CD4-positive, CD25-positive, alpha-beta regulatory T cell (primary cell): ENCODE data around the gene ERN1. TPM values are rescaled to one million over a fixed set of nuclear protein-coding genes. Genes with fewer than 3 reads are reported as not detected.
"Not testable (repeated sequence)": the region's sequence is repeated elsewhere in the genome, so short reads cannot be mapped to it uniquely, and the experiment has no call there.

ENCODE experiments used
- ATAC-seq, 2 donors: fragments of 150-1000 bp; cut with Tn5 transposase; one replicate each; pipeline ENCODE4 v1.10.0; 2021; ENCODE audit warnings: low read depth in 2 of 2, moderate number of reproducible peaks in 2 of 2, moderate library complexity in 1 of 2
- DNase-seq, 3 donors: peaks; one replicate each; pipeline versions ENCODE4 v3.0.0 to v3.0.0-alpha.2; 2012 to 2022; ENCODE audit warnings: mixed read lengths in 1 of 3
- H3K27ac ChIP-seq: one replicate; pipeline ENCODE4 v1.7.0; 2013; ENCODE audit warnings: mild to moderate bottlenecking, low read length; ENCODE audit not compliant: insufficient read depth, poor library complexity, severe bottlenecking
- H3K27me3 ChIP-seq: one replicate; pipeline ENCODE4 v1.7.0; 2013; ENCODE audit warnings: low read length; ENCODE audit not compliant: control insufficient read depth, insufficient read depth
- H3K36me3 ChIP-seq: one replicate; pipeline ENCODE4 v1.7.0; 2013; ENCODE audit warnings: mild to moderate bottlenecking, low read length, moderate library complexity; ENCODE audit not compliant: control insufficient read depth, insufficient read depth
- H3K4me1 ChIP-seq: 2 replicates; pipeline ENCODE4 v1.7.0; 2013; ENCODE audit warnings: mild to moderate bottlenecking, low read length; ENCODE audit not compliant: insufficient read depth, control insufficient read depth, poor library complexity, severe bottlenecking
- H3K4me3 ChIP-seq: one replicate; pipeline ENCODE4 v1.7.0; 2013; ENCODE audit warnings: low read depth, mild to moderate bottlenecking, low read length, moderate library complexity
- H3K9me3 ChIP-seq, 2 experiments: 1 replicate in 1 of 2; 2 replicates in 1 of 2; pipeline ENCODE4 v1.7.0; 2013; ENCODE audit warnings: low read length in 2 of 2, mild to moderate bottlenecking in 1 of 2, moderate library complexity in 1 of 2; ENCODE audit not compliant: control insufficient read depth in 2 of 2
- H3K27ac Mint-ChIP-seq, 3 donors: one replicate each; pipeline ENCODE4 v1.8.0; 2020 to 2022; ENCODE audit warnings: mild to moderate bottlenecking in 3 of 3, mixed read lengths in 3 of 3, moderate library complexity in 2 of 3
- H3K27me3 Mint-ChIP-seq: one replicate; pipeline ENCODE4 v1.8.0; 2022; ENCODE audit warnings: mild to moderate bottlenecking, mixed read lengths
- H3K36me3 Mint-ChIP-seq: one replicate; pipeline ENCODE4 v1.8.0; 2020; ENCODE audit warnings: mixed read lengths
- H3K4me1 Mint-ChIP-seq, 4 donors: one replicate each; pipeline ENCODE4 v1.8.0; 2020 to 2022; ENCODE audit warnings: mixed read lengths in 4 of 4, mild to moderate bottlenecking in 1 of 4
- H3K4me3 Mint-ChIP-seq, 4 donors: one replicate each; pipeline ENCODE4 v1.8.0; 2020 to 2022; ENCODE audit warnings: mild to moderate bottlenecking in 4 of 4, mixed read lengths in 4 of 4, moderate library complexity in 3 of 4
- H3K9me3 Mint-ChIP-seq, 7 donors: one replicate each; pipeline ENCODE4 v1.8.0; 2020 to 2022; ENCODE audit warnings: mixed read lengths in 7 of 7, mild to moderate bottlenecking in 3 of 7, moderate library complexity in 2 of 7
- polyA plus RNA-seq, 4 donors: library from polyadenylated mRNA; unstranded; fragments of 300-500 nt; fragmentation: Illumina TruSeq; gene quantifications; one replicate each; pipeline ENCODE4 v1.2.3, GENCODE V29; 2021
- total RNA-seq: library from RNA; stranded (reverse); gene quantifications from one replicate; pipeline ENCODE4 v1.2.3, GENCODE V29; 2022

The ERN1 gene
- total and polyA plus RNA-seq, 5 donors from 2014 or later = 30.2 to 96.7 (median 37.0) TPM

DNA sequence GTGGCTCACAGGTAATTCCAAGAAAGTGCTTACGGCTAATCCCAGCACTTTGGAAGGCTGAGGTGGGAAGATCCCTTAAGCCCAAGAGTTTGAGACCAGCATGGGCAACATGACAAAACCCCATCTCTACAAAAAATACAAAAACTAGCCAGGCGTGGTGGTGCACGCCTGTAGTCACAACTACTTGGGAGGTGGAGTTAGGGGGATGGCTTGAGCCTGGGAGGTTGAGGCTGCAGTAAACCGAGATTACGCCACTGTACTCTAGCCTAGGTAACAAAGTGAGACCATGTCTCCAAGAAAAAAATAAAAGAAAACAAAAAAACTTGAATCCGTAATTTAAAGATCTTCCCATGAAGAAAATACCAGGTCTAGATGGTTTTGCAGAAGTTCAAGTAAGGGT is 114.5 kb downstream of the ERN1 start:
- no peaks in the 10 kb centered on the region for H3K27me3 ChIP-seq
- H3K36me3 ChIP-seq = peaks cover 10% of the 10 kb centered on the region
- Mint-ChIP-seq H3K4me1 (peaks cover 46 to 74% (median 57%) of the 10 kb centered on the region in 4 donors), H3K27me3 (peaks cover 13% of the 10 kb centered on the region), H3K27ac (peak overlapping the region; percentile 91 to 100 (median 99)), H3K9me3 (peaks cover 0 to 4% (median 0%) of the 10 kb centered on the region in 7 donors), H3K36me3 (peaks cover 31% of the 10 kb centered on the region), H3K4me3 (peak overlapping the region; percentile 90 to 100 (median 98))
- peaks cover 81% of the 10 kb centered on the region for H3K4me1 ChIP-seq
- peak overlapping the region; percentile 99 for H3K27ac ChIP-seq
- ATAC-seq (no peak), DNase-seq (no peak)
- peak overlapping the region; percentile 98 for H3K4me3 ChIP-seq
- no peaks in the 10 kb centered on the region for H3K9me3 ChIP-seq

DNA sequence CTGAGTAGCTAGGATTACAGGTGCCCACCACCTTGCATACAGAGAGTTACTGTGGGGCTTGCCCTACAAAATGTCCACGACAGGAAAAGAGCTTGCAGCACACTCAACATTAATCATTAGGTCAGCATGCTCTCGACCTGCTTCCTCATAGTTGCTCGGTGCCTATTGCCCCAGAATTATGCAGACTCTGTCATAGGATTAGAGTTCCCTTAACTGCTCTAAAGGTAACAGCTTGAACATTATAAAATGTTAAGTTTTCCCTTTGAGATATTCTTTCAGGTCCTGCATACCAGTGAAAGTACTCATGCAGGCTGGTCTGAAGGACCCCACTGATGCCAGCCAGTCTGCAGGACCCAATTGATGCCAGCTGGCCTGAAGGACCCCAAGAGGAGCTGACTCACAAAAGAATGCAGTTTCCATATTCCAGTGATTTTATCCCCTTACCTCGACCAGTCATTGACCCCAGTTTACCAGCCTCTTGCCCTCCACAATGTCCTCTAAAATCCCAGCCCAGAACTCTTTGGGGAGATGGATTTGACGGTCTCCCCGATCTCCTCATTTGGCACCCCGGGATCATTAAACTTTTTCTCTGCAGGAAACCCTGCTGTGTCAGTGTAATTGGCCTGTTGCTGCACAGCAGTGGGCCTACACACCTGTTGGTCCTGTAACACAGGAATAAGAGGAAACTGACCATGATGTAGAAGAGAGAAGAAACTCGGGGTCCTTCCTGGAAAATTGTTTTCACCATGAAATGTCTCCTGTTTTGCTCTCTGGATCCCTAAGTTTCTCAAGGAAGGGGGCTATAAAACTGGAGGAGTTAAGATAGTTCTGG is 120.2 kb downstream of the ERN1 start:
- Mint-ChIP-seq H3K9me3 (no peaks in the 10 kb centered on the region), H3K4me3 (peak overlapping the region; percentile 47 to 75 (median 64)), H3K4me1 (peaks cover 29 to 86% (median 50%) of the 10 kb centered on the region in 4 donors), H3K36me3 (peaks cover 22% of the 10 kb centered on the region), H3K27ac (peak overlapping the region; percentile 8 to 93 (median 88)), H3K27me3 (no peaks in the 10 kb centered on the region)
- no peak for ATAC-seq
- peaks cover 44% of the 10 kb centered on the region for H3K36me3 ChIP-seq
- no peak for DNase-seq
- no peaks in the 10 kb centered on the region for H3K9me3 ChIP-seq
- peaks cover 77% of the 10 kb centered on the region for H3K4me1 ChIP-seq
- H3K27ac ChIP-seq = peak overlapping the region; percentile 19
- H3K27me3 ChIP-seq = no peaks in the 10 kb centered on the region
- H3K4me3 ChIP-seq = no peak overlapping the region

DNA sequence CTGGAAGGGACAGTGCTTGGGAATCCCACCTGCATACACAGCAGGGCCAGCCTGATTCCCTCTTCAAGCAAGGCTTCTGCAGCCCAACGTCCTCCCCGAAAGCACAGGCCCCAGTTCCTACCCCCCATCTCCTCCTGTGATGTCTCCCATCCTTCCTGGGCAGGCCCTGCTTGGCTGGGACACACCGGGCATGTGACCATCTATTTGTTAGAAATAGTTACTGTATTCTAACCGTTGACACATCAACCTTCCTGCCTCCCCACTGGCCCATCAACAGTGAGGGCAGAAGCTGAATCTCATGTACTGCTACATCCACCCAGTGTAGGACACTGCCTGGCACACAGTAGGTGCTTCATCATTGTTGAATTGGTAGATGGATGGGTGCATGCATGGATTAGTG is 121.1 kb downstream of the ERN1 start:
- Mint-ChIP-seq H3K27me3 (no peaks in the 10 kb centered on the region), H3K36me3 (peaks cover 27% of the 10 kb centered on the region), H3K27ac (peak overlapping the region in 1 of 3 donors; percentile 88), H3K4me3 (peak overlapping the region in 2 of 4 donors; percentile 39 to 61), H3K4me1 (peaks cover 25 to 82% (median 43%) of the 10 kb centered on the region in 4 donors), H3K9me3 (no peaks in the 10 kb centered on the region)
- H3K27me3 ChIP-seq = no peaks in the 10 kb centered on the region
- DNase-seq (no peak), ATAC-seq (no peak)
- H3K27ac ChIP-seq = no peak overlapping the region
- H3K9me3 ChIP-seq = no peaks in the 10 kb centered on the region
- H3K4me1 ChIP-seq = peaks cover 70% of the 10 kb centered on the region
- H3K36me3 ChIP-seq = peaks cover 54% of the 10 kb centered on the region
- no peak overlapping the region for H3K4me3 ChIP-seq

DNA sequence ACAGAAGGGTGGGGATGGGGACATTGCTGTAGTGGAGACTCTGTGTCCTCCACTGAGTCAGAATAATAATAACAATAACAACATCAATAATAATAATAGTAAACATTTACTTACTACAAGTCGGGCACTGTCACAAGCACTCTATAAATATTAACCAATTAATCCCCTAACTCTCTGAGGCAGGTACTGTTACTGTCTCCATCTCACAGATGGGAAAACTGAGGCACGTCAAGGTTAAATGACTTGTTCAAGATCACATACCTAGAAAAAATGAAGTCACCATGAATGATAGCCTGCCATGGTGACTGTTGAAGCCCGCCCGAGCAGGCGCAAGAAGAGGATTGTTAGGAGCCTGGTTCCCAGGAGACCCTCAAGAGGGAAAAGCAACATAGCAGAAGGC is 121.6 kb downstream of the ERN1 start:
- no peak overlapping the region for H3K27ac ChIP-seq
- Mint-ChIP-seq H3K36me3 (peaks cover 31% of the 10 kb centered on the region), H3K27me3 (no peaks in the 10 kb centered on the region), H3K27ac (peak overlapping the region; percentile 26 to 88 (median 84)), H3K4me3 (peak overlapping the region in 2 of 4 donors; percentile 52 to 74), H3K9me3 (no peaks in the 10 kb centered on the region), H3K4me1 (peaks cover 23 to 80% (median 39%) of the 10 kb centered on the region in 4 donors)
- DNase-seq (no peak), ATAC-seq (no peak)
- H3K4me3 ChIP-seq = no peak overlapping the region
- H3K36me3 ChIP-seq = peaks cover 58% of the 10 kb centered on the region
- H3K27me3 ChIP-seq = no peaks in the 10 kb centered on the region
- no peaks in the 10 kb centered on the region for H3K9me3 ChIP-seq
- peaks cover 65% of the 10 kb centered on the region for H3K4me1 ChIP-seq

DNA sequence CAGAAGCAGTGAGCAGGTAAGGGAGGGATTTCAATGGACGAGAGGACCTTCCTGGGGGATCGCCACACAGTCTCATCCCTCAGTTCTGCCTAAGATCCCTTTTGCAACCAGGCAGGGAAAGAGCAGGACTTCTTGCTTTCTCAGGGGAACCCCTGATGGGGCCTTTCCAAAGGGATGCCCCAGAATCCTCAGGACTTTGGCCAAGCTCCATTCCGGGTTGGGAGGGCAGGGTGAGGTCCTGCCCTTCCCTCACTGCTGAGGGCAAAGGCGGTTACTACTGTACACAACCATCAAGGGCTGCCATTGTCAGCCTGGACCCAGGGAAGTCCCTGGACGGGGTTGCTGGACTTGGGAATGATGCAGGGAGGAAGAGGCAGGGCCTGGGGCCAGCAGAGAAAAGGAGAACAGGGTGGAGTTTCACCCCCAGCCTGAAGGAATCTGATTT is 122.1 kb downstream of the ERN1 start:
- Mint-ChIP-seq H3K27ac (peak overlapping the region; percentile 73 to 88 (median 84)), H3K9me3 (no peaks in the 10 kb centered on the region), H3K27me3 (no peaks in the 10 kb centered on the region)

DNA sequence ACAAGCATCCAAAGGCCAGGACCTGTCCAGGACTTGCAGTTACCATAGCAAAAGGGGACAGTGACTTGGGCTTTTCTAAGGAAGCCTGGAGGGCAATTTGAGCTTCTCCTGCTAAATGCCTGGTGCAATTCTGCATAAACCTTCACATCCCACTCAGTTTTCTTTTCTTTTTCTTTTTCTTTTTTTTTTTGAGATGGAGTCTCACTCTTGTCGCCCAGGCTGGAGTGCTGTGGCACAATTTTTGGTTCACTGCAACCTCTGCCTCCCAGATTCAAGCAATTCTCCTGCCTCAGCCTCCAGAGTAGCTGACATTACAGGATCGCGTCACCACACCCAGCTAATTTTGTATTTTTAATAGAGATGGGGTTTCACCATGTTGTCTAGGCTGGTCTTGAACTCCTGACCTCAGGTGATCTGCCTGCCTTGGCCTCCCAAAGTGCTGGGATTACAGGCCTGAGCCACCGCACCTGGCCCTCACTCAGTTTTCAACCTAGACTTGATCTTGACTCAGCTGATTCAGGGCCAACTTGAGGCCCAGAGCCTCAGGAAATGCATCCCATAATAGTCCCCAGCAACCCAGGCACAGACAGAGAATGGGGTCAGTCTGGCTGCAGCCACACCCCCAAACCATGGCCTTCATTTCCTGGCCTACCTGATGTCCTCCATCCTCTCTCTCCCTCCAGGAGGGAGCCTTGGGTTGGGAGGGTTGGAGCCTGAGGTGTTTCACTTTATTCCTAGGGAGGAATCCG is 122.7 kb downstream of the ERN1 start:
- H3K4me3 Mint-ChIP-seq = peak overlapping the region in 1 of 4 donors; percentile 52
- not testable (repeated sequence) for H3K9me3 ChIP-seq, DNase-seq, H3K4me3 ChIP-seq, H3K9me3 Mint-ChIP-seq, H3K27me3 Mint-ChIP-seq, H3K27me3 ChIP-seq, ATAC-seq
- H3K27ac Mint-ChIP-seq = peak overlapping the region; percentile 43 to 88 (median 84)
- Histone ChIP-seq H3K36me3 (peaks cover 68% of the 10 kb centered on the region), H3K27ac (peak overlapping the region; percentile 24), H3K4me1 (peaks cover 56% of the 10 kb centered on the region)
- H3K36me3 Mint-ChIP-seq = peaks cover 31% of the 10 kb centered on the region
- peaks cover 18 to 69% (median 34%) of the 10 kb centered on the region in 4 donors for H3K4me1 Mint-ChIP-seq

More for the DNA sequence above, 122.1 kb downstream of the ERN1 start:
- Histone ChIP-seq H3K27ac (peak overlapping the region; percentile 24), H3K4me3 (no peak overlapping the region), H3K4me1 (peaks cover 61% of the 10 kb centered on the region), H3K9me3 (no peaks in the 10 kb centered on the region), H3K36me3 (peaks cover 63% of the 10 kb centered on the region), H3K27me3 (no peaks in the 10 kb centered on the region)
- DNase-seq (no peak), ATAC-seq (no peak)
- H3K36me3 Mint-ChIP-seq = peaks cover 31% of the 10 kb centered on the region
- peaks cover 22 to 75% (median 36%) of the 10 kb centered on the region in 4 donors for H3K4me1 Mint-ChIP-seq
- peak overlapping the region in 1 of 4 donors; percentile 52 for H3K4me3 Mint-ChIP-seq

DNA sequence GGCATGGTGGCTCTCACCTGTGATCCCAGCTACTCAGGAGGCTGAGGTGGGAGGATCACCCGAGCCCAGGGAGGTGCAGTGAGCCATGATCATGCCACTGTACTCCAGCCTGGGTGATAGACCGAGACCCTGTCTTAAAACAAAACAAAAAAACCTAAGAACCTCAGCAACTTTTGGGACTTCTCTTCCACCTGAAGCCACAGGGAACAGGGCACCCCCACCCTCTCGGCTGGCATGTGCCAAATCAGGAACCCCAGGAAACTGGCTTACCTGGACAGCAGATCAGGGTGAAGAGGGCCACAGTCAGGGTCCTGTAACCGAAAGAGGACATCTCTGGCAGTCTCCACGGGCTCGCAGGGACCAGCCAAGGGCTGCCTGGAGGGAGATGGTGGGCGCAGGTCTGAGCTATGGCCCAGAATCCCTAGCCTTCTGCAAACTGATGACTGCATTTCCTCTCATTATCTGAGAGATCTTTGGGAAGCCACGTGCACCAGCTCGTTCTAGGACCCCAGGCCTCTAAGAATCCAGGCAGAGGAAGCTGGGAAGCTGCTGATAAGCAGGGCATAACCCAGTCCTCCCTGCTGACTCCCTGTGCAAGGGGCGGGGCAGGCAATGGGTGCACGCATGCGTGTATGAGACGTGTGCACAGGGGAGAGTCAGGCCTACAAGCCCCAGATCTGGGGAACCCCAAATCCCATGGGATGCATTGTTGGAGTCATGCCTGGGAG is 123.4 kb downstream of the ERN1 start:
- H3K4me1 ChIP-seq = peaks cover 50% of the 10 kb centered on the region
- peak overlapping the region; percentile 1 for H3K27ac ChIP-seq
- Mint-ChIP-seq H3K27me3 (no peaks in the 10 kb centered on the region), H3K27ac (peak overlapping the region; percentile 20 to 88 (median 71)), H3K36me3 (peaks cover 26% of the 10 kb centered on the region), H3K4me1 (peaks cover 12 to 65% (median 28%) of the 10 kb centered on the region in 4 donors), H3K9me3 (no peaks in the 10 kb centered on the region), H3K4me3 (peak overlapping the region in 1 of 4 donors; percentile 52)
- H3K36me3 ChIP-seq = peaks cover 66% of the 10 kb centered on the region
- H3K4me3 ChIP-seq = no peak overlapping the region
- H3K27me3 ChIP-seq = no peaks in the 10 kb centered on the region
- no peak for ATAC-seq
- H3K9me3 ChIP-seq = no peaks in the 10 kb centered on the region
- DNase-seq = no peak
